ENCODE results near the gene RNLS.

The RNLS gene

DNA sequence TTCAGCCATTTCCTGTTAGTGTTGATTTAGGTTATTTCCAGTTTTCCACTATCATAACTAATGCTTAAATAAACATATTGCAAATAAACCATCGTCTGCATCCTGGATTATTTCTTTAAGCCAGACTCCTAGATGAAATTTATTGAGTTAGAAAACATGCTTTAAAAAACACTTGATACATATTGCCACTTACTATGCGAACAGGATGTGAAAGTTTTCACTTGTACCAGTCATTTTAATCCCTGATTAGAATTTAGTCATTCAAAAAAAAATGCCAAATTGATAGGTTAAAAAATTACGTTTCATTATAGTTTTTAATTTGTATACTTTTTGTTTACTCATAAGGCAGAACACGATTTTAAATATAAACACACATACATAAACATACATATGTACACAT, 309.6 kb downstream of the RNLS start:
- H3K9me3 ChIP-seq (ENCODE audit: control insufficient read depth, insufficient read depth, low read length) = no peaks in the 10 kb centered on the region
- H3K4me1 ChIP-seq (ENCODE audit: control insufficient read depth, insufficient read depth, low read length) = no peaks in the 10 kb centered on the region
- no peak overlapping the region for H3K27ac ChIP-seq (ENCODE audit: low read depth, low read length)
- no peaks in the 10 kb centered on the region for H3K36me3 ChIP-seq (ENCODE audit: control insufficient read depth, insufficient read depth, low read length)
- no peak overlapping the region for H3K9ac ChIP-seq (ENCODE audit: low read depth, low read length)
- no peak overlapping the region for H3K4me3 ChIP-seq (ENCODE audit: low read depth, low read length)
- no peaks in the 10 kb centered on the region for H3K27me3 ChIP-seq (ENCODE audit: control insufficient read depth, insufficient read depth, low read length)

DNA sequence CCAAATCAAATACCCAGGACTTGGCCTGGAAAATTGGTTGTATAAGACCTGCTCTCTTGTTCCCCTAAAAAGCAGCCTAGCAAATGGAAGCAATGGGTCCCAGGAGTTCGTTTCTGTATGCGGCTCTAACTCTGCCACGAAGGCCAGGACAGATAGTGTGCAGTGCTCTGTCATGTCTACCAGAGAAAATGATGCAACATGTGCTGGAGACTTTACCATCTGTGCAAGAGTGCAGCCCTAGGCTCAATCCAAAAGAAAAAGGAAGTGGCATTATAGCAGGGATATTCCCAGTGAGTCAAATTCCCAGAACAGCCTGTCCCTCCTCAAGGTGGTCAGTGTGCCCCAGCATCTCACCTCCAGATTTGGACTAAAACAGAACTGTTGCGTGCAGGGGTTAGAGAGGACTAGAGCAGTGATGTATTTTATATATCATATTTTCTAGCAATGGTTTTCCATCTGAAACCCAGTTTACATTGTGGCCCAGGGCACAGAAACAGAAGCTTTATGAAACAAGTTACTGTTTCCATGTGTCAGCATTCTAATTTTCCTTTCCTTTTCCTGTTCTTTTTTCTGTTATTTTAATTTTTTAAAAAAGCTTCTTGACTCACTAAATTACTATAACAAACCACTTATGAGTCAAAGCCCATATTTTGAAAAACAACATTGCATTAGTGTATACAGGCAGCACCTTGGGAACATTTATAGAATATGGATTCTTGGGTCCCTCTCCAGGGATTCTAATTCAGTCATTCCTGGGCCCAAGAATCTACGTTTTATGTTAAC, 311.2 kb downstream of the RNLS start:
- H3K9ac ChIP-seq (ENCODE audit: low read depth, low read length) = no peak overlapping the region
- H3K36me3 ChIP-seq (ENCODE audit: control insufficient read depth, insufficient read depth, low read length) = no peaks in the 10 kb centered on the region
- no peaks in the 10 kb centered on the region for H3K27me3 ChIP-seq (ENCODE audit: control insufficient read depth, insufficient read depth, low read length)
- no peaks in the 10 kb centered on the region for H3K9me3 ChIP-seq (ENCODE audit: control insufficient read depth, insufficient read depth, low read length)
- H3K4me3 ChIP-seq (ENCODE audit: low read depth, low read length) = no peak overlapping the region
- H3K27ac ChIP-seq (ENCODE audit: low read depth, low read length) = no peak overlapping the region
- H3K4me1 ChIP-seq (ENCODE audit: control insufficient read depth, insufficient read depth, low read length) = no peaks in the 10 kb centered on the region

DNA sequence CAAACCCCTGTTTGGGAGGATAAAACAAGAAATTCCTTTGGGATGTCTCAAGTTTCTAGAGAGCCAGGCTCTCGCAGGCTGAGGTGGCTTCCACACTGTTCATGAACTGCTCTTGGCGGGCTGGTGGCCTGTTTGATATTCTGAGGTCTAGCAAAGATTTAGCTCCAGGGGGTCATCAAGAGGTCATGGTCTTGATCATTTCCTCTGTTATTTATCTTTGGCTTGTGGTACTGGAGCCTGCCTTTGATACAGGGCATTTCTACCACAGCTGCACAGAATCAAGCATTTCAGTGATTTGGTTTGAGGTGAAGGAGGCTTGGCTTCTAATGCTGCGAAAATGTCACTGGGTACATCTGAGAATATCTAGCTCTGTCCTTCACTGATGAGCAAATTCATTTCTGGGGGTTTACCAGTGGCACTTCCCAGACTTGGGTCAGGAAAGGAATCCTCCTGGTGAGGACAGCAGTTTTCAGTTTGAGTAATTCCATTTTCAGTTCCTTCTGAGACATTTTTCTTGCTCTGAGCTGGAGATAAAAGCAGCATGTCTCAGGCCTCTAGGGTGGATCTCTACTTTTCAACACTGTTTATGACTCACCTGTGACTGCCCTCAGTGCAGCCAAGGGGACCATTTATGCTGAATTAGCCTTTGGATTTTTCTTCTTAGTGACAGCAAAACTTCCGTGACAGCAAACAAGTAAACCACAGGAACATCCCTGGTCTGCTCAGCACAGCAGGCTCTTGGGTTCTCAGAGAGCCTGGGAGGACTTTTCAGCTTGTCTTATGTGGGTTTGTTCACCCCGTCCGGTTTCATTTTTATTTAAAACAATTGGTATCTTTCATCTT, 312.0 kb downstream of the RNLS start:
- Histone ChIP-seq H3K4me1 (ENCODE audit: control insufficient read depth, insufficient read depth, low read length) (no peaks in the 10 kb centered on the region), H3K27me3 (ENCODE audit: control insufficient read depth, insufficient read depth, low read length) (no peaks in the 10 kb centered on the region), H3K9me3 (ENCODE audit: control insufficient read depth, insufficient read depth, low read length) (no peaks in the 10 kb centered on the region), H3K9ac (ENCODE audit: low read depth, low read length) (no peak overlapping the region), H3K27ac (ENCODE audit: low read depth, low read length) (no peak overlapping the region), H3K36me3 (ENCODE audit: control insufficient read depth, insufficient read depth, low read length) (no peaks in the 10 kb centered on the region), H3K4me3 (ENCODE audit: low read depth, low read length) (no peak overlapping the region)

DNA sequence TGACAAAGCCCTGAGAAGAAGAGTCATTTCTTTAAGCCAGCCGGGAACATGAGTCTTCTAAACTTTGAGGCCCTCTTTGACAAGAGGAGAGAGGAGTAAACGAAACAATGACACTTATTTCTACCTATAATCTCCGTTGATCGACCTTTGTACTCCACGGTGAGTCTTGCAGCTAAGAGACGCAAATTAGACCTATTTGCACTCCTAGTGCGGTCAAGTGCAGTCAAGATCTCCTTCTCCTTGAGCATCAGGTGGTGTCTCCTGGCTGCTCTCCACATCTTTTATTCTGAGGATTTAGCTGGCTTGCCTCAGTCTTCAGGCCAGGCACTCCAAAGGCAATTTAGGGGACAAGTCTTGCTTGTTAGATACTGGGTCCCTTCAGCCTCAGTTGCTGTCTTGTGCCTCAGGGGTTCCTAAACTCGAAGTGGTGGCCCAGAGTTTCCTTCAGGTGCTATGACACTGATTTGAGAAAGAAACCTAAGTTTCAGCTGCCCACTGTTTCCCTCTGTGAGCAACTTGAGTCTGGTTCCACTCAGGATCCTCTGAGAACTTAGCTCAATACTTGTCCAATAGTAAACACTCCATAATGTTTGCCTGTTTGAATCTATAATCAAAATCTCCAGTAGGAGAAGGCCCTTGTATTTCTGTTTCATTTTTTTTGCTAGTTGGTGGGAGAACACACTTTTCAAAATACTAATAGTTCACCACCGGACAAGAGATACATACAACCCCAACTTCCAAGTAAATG, 312.9 kb downstream of the RNLS start:
- Histone ChIP-seq H3K9me3 (ENCODE audit: control insufficient read depth, insufficient read depth, low read length) (no peaks in the 10 kb centered on the region), H3K9ac (ENCODE audit: low read depth, low read length) (no peak overlapping the region), H3K4me1 (ENCODE audit: control insufficient read depth, insufficient read depth, low read length) (no peaks in the 10 kb centered on the region), H3K4me3 (ENCODE audit: low read depth, low read length) (no peak overlapping the region), H3K36me3 (ENCODE audit: control insufficient read depth, insufficient read depth, low read length) (no peaks in the 10 kb centered on the region), H3K27ac (ENCODE audit: low read depth, low read length) (no peak overlapping the region), H3K27me3 (ENCODE audit: control insufficient read depth, insufficient read depth, low read length) (no peaks in the 10 kb centered on the region)

DNA sequence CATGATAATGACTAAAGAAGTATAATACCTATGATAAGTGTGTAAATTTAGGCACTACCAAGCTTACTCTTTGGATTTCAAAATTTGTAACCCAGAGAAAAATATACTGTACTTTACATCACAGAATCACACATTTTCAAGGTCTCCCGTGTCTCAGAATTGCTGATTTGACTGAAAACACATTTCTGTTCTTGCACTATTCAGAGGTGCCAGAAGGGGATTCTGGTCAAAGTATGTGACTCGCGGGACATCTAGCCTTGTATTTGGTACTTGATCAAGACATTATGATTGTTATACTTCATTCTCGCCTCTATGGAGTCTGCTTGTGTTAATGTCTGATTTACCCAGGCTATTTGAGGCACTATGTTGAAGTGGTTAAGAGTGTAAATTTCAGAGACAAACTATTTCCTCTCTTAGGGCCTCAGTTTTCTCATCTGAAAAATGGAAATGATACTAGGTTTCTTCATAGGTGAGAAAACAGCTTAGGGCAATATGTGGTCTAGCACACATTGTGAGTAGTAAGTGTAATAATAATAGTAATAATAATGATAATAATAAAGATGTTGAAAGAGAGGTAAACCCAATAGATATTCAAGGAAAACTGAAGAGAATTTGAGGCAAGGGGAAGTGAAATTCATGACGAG, 320.4 kb downstream of the RNLS start:
- Histone ChIP-seq H3K27me3 (ENCODE audit: control insufficient read depth, insufficient read depth, low read length) (no peaks in the 10 kb centered on the region), H3K4me1 (ENCODE audit: control insufficient read depth, insufficient read depth, low read length) (no peaks in the 10 kb centered on the region), H3K4me3 (ENCODE audit: low read depth, low read length) (no peak overlapping the region), H3K36me3 (ENCODE audit: control insufficient read depth, insufficient read depth, low read length) (no peaks in the 10 kb centered on the region), H3K9me3 (ENCODE audit: control insufficient read depth, insufficient read depth, low read length) (no peaks in the 10 kb centered on the region), H3K9ac (ENCODE audit: low read depth, low read length) (no peak overlapping the region), H3K27ac (ENCODE audit: low read depth, low read length) (no peak overlapping the region)

DNA sequence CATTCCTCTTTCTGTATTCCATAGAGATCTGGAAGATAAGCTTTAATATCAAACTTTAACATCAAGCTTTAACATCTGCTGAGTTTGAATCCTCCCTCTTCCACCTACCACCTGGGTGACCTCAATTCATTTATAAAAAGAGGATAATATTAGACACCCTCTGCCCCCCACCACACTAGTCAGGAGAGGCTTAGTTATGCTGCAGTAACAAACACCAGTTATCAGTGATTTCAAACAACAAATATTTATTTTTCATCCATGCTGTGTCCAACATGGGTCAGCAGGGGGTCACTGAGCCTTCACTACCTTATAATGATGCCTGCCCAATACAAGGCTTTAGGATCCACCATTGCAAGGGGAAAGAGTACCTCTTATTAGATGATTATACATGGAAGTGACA, 322.0 kb downstream of the RNLS start:
- H3K27ac ChIP-seq (ENCODE audit: low read depth, low read length) = no peak overlapping the region
- no peaks in the 10 kb centered on the region for H3K27me3 ChIP-seq (ENCODE audit: control insufficient read depth, insufficient read depth, low read length)
- no peaks in the 10 kb centered on the region for H3K9me3 ChIP-seq (ENCODE audit: control insufficient read depth, insufficient read depth, low read length)

DNA sequence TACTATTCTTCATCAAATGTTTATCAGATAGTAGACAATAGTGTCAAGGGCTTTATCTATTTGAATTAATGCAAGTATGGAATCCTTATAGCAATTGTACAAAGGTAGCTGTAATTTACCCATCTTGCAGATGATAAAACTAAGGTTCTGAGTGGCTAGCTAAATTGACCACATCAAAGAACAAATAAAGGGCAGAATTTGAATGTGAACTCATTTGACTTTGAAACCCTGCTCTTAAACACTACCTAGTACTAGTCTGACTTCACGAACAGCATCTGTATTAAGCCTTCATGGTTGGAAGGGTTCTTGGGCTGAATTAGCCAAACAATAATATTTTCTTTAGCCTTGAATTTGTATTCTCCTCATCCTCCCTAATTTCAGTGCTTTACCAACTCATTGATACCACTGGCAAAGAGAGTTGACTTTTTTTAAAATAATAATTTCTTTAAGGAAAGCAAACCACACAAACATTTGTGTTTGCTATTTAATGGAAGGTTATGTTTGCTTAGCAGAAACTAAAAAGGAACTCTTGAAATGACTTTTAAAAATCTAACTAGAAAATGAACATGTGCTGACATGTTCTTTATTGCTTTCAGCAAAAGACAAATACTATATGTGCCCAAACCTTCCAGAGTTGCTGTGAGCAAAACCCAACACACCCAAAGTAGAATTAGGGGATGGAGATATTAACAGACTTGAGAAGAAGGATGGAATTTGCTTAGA, 322.6 kb downstream of the RNLS start:
- Histone ChIP-seq H3K9ac (ENCODE audit: low read depth, low read length) (no peak overlapping the region), H3K4me3 (ENCODE audit: low read depth, low read length) (no peak overlapping the region), H3K9me3 (ENCODE audit: control insufficient read depth, insufficient read depth, low read length) (no peaks in the 10 kb centered on the region), H3K36me3 (ENCODE audit: control insufficient read depth, insufficient read depth, low read length) (no peaks in the 10 kb centered on the region), H3K27me3 (ENCODE audit: control insufficient read depth, insufficient read depth, low read length) (no peaks in the 10 kb centered on the region), H3K4me1 (ENCODE audit: control insufficient read depth, insufficient read depth, low read length) (no peaks in the 10 kb centered on the region), H3K27ac (ENCODE audit: low read depth, low read length) (no peak overlapping the region)

More for the DNA sequence above, 322.0 kb downstream of the RNLS start:
- Histone ChIP-seq H3K9ac (ENCODE audit: low read depth, low read length) (no peak overlapping the region), H3K36me3 (ENCODE audit: control insufficient read depth, insufficient read depth, low read length) (no peaks in the 10 kb centered on the region), H3K4me1 (ENCODE audit: control insufficient read depth, insufficient read depth, low read length) (no peaks in the 10 kb centered on the region), H3K4me3 (ENCODE audit: low read depth, low read length) (no peak overlapping the region)

DNA sequence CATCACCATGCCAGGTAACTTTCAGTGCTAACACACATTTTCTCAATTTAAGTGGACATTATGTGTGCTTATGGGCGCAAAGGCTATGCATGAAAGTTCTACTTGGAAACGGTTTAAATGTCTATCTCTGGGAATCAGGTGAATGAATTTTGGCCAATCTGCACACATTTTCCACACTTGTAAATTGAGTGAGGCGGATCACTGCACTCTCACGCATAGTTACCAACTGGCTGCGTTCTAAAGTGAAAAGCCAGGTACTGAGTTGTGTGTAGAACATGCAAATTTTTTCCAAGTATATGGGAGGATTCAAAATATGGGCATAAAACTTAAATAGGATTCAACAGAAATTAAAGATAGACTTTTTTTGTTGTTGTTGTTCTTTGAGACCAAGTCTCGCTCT, 323.7 kb downstream of the RNLS start:
- H3K27ac ChIP-seq (ENCODE audit: low read depth, low read length) = no peak overlapping the region
- no peaks in the 10 kb centered on the region for H3K36me3 ChIP-seq (ENCODE audit: control insufficient read depth, insufficient read depth, low read length)
- H3K4me3 ChIP-seq (ENCODE audit: low read depth, low read length) = no peak overlapping the region
- no peak overlapping the region for H3K9ac ChIP-seq (ENCODE audit: low read depth, low read length)
- H3K4me1 ChIP-seq (ENCODE audit: control insufficient read depth, insufficient read depth, low read length) = no peaks in the 10 kb centered on the region
- H3K27me3 ChIP-seq (ENCODE audit: control insufficient read depth, insufficient read depth, low read length) = no peaks in the 10 kb centered on the region
- H3K9me3 ChIP-seq (ENCODE audit: control insufficient read depth, insufficient read depth, low read length) = no peaks in the 10 kb centered on the region

DNA sequence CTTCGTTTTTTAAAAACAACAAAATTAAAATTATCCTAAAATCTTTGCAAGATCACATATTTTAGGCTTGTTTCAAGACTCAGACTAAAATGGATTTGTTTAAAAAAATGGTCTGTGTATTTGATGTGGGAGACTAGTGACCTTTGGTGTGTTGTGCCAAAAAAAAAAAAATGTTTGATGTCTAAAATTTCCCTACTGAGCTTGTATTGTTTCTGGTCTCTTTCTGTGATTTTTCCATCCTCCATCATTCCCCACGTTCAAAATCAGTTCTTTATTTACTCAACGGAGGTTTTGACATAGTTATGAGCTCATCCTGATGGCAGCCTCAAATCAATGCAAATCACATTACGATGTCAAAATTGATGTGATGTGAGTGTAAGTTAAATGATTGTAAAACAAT, 326.2 kb downstream of the RNLS start:
- Histone ChIP-seq H3K36me3 (ENCODE audit: control insufficient read depth, insufficient read depth, low read length) (no peaks in the 10 kb centered on the region), H3K9me3 (ENCODE audit: control insufficient read depth, insufficient read depth, low read length) (no peaks in the 10 kb centered on the region), H3K27ac (ENCODE audit: low read depth, low read length) (no peak overlapping the region)

DNA sequence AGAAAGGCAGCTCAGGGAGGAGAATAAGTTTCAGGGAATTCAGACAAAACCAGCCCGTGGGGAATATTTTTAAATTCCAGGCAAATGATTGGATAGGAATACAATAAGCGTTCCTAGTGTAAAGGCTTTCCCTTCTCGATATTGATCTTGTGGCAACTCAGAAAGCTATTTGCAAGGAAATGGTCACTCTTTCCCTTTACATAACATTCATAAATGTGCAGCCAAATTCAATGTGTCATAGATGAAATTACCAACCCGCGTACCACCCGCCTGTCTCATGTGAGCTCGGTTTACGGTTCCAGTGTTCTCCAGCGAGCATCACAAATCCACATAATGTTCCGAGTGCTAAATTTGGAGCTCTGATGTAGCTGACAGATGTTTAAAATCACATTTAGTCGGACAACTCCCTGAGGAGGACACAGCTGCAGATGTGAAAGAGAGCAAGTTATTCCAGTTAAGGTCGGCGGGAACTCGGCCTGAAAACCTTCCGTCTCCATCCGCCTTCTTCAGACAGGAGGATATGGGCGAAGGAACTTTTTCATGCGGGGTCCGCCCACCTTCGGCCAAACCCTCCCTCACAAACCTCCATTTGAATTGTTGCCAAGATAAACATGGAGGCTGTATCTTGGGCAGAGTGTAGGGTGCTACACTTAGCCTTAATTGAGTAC, 327.0 kb downstream of the RNLS start:
- Histone ChIP-seq H3K4me1 (ENCODE audit: control insufficient read depth, insufficient read depth, low read length) (no peaks in the 10 kb centered on the region), H3K27ac (ENCODE audit: low read depth, low read length) (no peak overlapping the region), H3K27me3 (ENCODE audit: control insufficient read depth, insufficient read depth, low read length) (no peaks in the 10 kb centered on the region), H3K9ac (ENCODE audit: low read depth, low read length) (no peak overlapping the region), H3K4me3 (ENCODE audit: low read depth, low read length) (no peak overlapping the region), H3K36me3 (ENCODE audit: control insufficient read depth, insufficient read depth, low read length) (no peaks in the 10 kb centered on the region), H3K9me3 (ENCODE audit: control insufficient read depth, insufficient read depth, low read length) (no peaks in the 10 kb centered on the region)

More for the DNA sequence above, 326.2 kb downstream of the RNLS start:
- no peaks in the 10 kb centered on the region for H3K27me3 ChIP-seq (ENCODE audit: control insufficient read depth, insufficient read depth, low read length)
- no peak overlapping the region for H3K4me3 ChIP-seq (ENCODE audit: low read depth, low read length)
- no peaks in the 10 kb centered on the region for H3K4me1 ChIP-seq (ENCODE audit: control insufficient read depth, insufficient read depth, low read length)
- H3K9ac ChIP-seq (ENCODE audit: low read depth, low read length) = no peak overlapping the region

Data from HUES48 (cell line).